Neural cell (in vitro differentiated cells): ENCODE results near the gene CLSTN1. TPM values are rescaled to one million over a fixed set of nuclear protein-coding genes. Genes with fewer than 3 reads are reported as not detected.
"Not testable (repeated sequence)": the region's sequence is repeated elsewhere in the genome, so short reads cannot be mapped to it uniquely, and the experiment has no call there.

Experiments used
- H2AFZ ChIP-seq: fragments of 200-600, 300-800 bp; sonication (generic), shearing (Covaris generic); 2 replicates; pipeline ENCODE4 v1.6.0; 2014; ENCODE audit warnings: low read depth, mild to moderate bottlenecking, antibody characterized with exemption, low read length, moderate library complexity
- H3F3A ChIP-seq: fragments of 200-600 bp; shearing (Covaris generic); 2 replicates; pipeline ENCODE4 v1.6.1; 2016; ENCODE audit warnings: mild to moderate bottlenecking, moderate library complexity, mixed read lengths, antibody characterized with exemption, low read length; ENCODE audit not compliant: insufficient read depth, poor library complexity, severe bottlenecking
- H3K27ac ChIP-seq: fragments of 200-600, 300-800 bp; sonication (generic), shearing (Covaris generic); 2 replicates; pipeline ENCODE4 v1.5.1; 2014; ENCODE audit warnings: mild to moderate bottlenecking, low read length, moderate library complexity
- H3K27me3 ChIP-seq: fragments of 300-800, 200-600 bp; sonication (generic), shearing (Covaris generic); 2 replicates; pipeline ENCODE4 v1.6.0; 2014; ENCODE audit warnings: mild to moderate bottlenecking, low read depth, low read length, moderate library complexity; ENCODE audit not compliant: insufficient read depth
- H3K36me3 ChIP-seq: fragments of 300-800, 200-600 bp; sonication (generic), shearing (Covaris generic); 2 replicates; pipeline ENCODE4 v1.5.1; 2014; ENCODE audit warnings: mild to moderate bottlenecking, antibody characterized with exemption, low read length, moderate library complexity; ENCODE audit not compliant: insufficient read depth
- H3K4me2 ChIP-seq: fragments of 300-800, 200-600 bp; sonication (generic), shearing (Covaris generic); 2 replicates; pipeline ENCODE4 v1.6.0; 2014; ENCODE audit warnings: mild to moderate bottlenecking, low read length
- H3K4me3 ChIP-seq: fragments of 300-800, 200-600 bp; sonication (generic), shearing (Covaris generic); 2 replicates; pipeline ENCODE4 v1.5.1; 2014; ENCODE audit warnings: mild to moderate bottlenecking, low read length, moderate library complexity
- H3K79me2 ChIP-seq: fragments of 200-600 bp; shearing (Covaris generic); replicated peaks from 2 replicates; pipeline ENCODE4 v1.6.0; 2014; ENCODE audit warnings: mild to moderate bottlenecking, low read length, moderate library complexity; ENCODE audit not compliant: insufficient read depth
- H3K9ac ChIP-seq: fragments of 300-800, 200-600 bp; sonication (generic), shearing (Covaris generic); 2 replicates; pipeline ENCODE4 v1.6.1; 2016; ENCODE audit warnings: mild to moderate bottlenecking, low read length, mixed read lengths
- H3K9me2 ChIP-seq: fragments of 200-600 bp; shearing (Covaris generic); 2 replicates; pipeline ENCODE4 v1.6.1; 2016; ENCODE audit warnings: mild to moderate bottlenecking, low read length, mixed read lengths; ENCODE audit not compliant: insufficient read depth
- H3K9me3 ChIP-seq: fragments of 200-600, 300-800 bp; sonication (generic), shearing (Covaris generic); 2 replicates; pipeline ENCODE4 v1.6.1; 2016; ENCODE audit warnings: mild to moderate bottlenecking, mixed run types, low read length, moderate library complexity, mixed read lengths
- H4K20me1 ChIP-seq: fragments of 200-600 bp; shearing (Covaris generic); 2 replicates; pipeline ENCODE4 v1.6.1; 2016; ENCODE audit warnings: mild to moderate bottlenecking, mixed run types; ENCODE audit not compliant: insufficient read depth
- EP300 ChIP-seq: fragments of 450-650 bp; conservative IDR thresholded peaks from 2 replicates; pipeline ENCODE4 v1.6.1; 2014; ENCODE audit warnings: antibody characterized with exemption, mild to moderate bottlenecking, moderate library complexity; ENCODE audit not compliant: poor library complexity, severe bottlenecking
- EZH2 ChIP-seq: fragments of 200-600, 300-800 bp; shearing (Covaris generic), sonication (generic); IDR thresholded peaks from 2 replicates; pipeline ENCODE4 v1.6.1; 2014; ENCODE audit warnings: antibody characterized with exemption, low read length, borderline replicate concordance, mild to moderate bottlenecking; ENCODE audit not compliant: insufficient read depth, poor library complexity, severe bottlenecking
- MXI1 ChIP-seq: fragments of 450-650 bp; conservative IDR thresholded peaks from 2 replicates; pipeline ENCODE4 v1.6.1; 2014; ENCODE audit warnings: antibody characterized with exemption, mild to moderate bottlenecking; ENCODE audit not compliant: poor library complexity, severe bottlenecking
- POLR2AphosphoS5 ChIP-seq: IDR thresholded peaks from 2 replicates; pipeline ENCODE4 v1.6.1; 2012
- RAD21 ChIP-seq: fragments of 450-650 bp; conservative IDR thresholded peaks from 2 replicates; pipeline ENCODE4 v1.6.1; 2014; ENCODE audit warnings: antibody characterized with exemption, mild to moderate bottlenecking, moderate library complexity
- SMC3 ChIP-seq: fragments of 450-650 bp; conservative IDR thresholded peaks from 2 replicates; pipeline ENCODE4 v1.6.1; 2014; ENCODE audit warnings: antibody characterized with exemption, mild to moderate bottlenecking, moderate library complexity; ENCODE audit not compliant: poor library complexity
- TAF1 ChIP-seq: IDR thresholded peaks from 2 replicates; pipeline ENCODE4 v1.6.1; 2012; ENCODE audit warnings: low read depth
- polyA plus RNA-seq: library from polyadenylated mRNA; depleted of rRNA; stranded (reverse); fragments of >200 nt; gene quantifications from 2 replicates; pipeline ENCODE4 v1.2.3, GENCODE V29; 2014
- TF ChIP-seq, protein P1 (sequence below): IDR thresholded peaks from 2 replicates; pipeline ENCODE4 v1.6.1; 2012; ENCODE audit warnings: borderline replicate concordance
- TF ChIP-seq, protein P2 (sequence below): fragments of 450-650 bp; IDR thresholded peaks from 2 replicates; pipeline ENCODE4 v1.5.1; 2014; ENCODE audit warnings: antibody characterized with exemption, mild to moderate bottlenecking, moderate library complexity; ENCODE audit not compliant: poor library complexity, severe bottlenecking

CLSTN1 gene
- polyA plus RNA-seq, 1 donor from 2014 or later, result 77.2 TPM

DNA sequence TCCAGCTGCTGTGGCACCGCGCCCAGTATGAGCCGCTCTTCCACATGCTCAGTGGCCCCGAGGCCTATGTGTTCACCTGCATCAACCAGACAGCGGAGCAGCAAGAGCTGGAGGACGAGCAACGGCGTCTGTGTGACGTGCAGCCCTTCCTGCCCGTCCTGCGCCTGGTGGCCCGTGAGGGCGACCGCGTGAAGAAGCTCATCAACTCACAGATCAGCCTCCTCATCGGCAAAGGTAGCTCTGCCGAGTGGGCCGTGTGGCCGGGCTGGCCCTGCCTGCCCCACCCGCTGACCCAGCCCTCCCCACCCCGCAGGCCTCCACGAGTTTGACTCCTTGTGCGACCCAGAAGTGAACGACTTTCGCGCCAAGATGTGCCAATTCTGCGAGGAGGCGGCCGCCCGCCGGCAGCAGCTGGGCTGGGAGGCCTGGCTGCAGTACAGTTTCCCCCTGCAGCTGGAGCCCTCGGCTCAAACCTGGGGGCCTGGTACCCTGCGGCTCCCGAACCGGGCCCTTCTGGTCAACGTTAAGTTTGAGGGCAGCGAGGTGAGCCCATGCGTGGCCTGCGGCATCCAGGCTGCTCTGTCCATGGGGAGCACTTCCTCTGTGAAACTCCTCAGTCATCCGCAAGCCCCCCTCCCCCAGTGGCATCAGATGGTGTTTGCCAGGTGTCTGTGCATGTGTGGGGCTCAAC is 108.1 kb downstream of the CLSTN1 start:
- H2AFZ ChIP-seq, result no peak overlapping the region
- H3K9me3 ChIP-seq, result no peaks in the 10 kb centered on the region
- no peak overlapping the region for H3K4me3 ChIP-seq
- H3K79me2 ChIP-seq, result no peaks in the 10 kb centered on the region
- H3F3A ChIP-seq, result no peaks in the 10 kb centered on the region
- H3K4me2 ChIP-seq, result no peak overlapping the region
- no peak overlapping the region for H3K9ac ChIP-seq
- TF ChIP-seq TAF1 (no peak), POLR2AphosphoS5 (no peak), RAD21 (no peak), EP300 (no peak), MXI1 (no peak), EZH2 (no peak), SMC3 (no peak)
- TF ChIP-seq, protein P1, sequence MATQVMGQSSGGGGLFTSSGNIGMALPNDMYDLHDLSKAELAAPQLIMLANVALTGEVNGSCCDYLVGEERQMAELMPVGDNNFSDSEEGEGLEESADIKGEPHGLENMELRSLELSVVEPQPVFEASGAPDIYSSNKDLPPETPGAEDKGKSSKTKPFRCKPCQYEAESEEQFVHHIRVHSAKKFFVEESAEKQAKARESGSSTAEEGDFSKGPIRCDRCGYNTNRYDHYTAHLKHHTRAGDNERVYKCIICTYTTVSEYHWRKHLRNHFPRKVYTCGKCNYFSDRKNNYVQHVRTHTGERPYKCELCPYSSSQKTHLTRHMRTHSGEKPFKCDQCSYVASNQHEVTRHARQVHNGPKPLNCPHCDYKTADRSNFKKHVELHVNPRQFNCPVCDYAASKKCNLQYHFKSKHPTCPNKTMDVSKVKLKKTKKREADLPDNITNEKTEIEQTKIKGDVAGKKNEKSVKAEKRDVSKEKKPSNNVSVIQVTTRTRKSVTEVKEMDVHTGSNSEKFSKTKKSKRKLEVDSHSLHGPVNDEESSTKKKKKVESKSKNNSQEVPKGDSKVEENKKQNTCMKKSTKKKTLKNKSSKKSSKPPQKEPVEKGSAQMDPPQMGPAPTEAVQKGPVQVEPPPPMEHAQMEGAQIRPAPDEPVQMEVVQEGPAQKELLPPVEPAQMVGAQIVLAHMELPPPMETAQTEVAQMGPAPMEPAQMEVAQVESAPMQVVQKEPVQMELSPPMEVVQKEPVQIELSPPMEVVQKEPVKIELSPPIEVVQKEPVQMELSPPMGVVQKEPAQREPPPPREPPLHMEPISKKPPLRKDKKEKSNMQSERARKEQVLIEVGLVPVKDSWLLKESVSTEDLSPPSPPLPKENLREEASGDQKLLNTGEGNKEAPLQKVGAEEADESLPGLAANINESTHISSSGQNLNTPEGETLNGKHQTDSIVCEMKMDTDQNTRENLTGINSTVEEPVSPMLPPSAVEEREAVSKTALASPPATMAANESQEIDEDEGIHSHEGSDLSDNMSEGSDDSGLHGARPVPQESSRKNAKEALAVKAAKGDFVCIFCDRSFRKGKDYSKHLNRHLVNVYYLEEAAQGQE, result no peak
- TF ChIP-seq, protein P2, sequence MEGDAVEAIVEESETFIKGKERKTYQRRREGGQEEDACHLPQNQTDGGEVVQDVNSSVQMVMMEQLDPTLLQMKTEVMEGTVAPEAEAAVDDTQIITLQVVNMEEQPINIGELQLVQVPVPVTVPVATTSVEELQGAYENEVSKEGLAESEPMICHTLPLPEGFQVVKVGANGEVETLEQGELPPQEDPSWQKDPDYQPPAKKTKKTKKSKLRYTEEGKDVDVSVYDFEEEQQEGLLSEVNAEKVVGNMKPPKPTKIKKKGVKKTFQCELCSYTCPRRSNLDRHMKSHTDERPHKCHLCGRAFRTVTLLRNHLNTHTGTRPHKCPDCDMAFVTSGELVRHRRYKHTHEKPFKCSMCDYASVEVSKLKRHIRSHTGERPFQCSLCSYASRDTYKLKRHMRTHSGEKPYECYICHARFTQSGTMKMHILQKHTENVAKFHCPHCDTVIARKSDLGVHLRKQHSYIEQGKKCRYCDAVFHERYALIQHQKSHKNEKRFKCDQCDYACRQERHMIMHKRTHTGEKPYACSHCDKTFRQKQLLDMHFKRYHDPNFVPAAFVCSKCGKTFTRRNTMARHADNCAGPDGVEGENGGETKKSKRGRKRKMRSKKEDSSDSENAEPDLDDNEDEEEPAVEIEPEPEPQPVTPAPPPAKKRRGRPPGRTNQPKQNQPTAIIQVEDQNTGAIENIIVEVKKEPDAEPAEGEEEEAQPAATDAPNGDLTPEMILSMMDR, result no peak
- no peaks in the 10 kb centered on the region for H4K20me1 ChIP-seq
- H3K9me2 ChIP-seq, result no peaks in the 10 kb centered on the region
- no peaks in the 10 kb centered on the region for H3K27me3 ChIP-seq
- H3K27ac ChIP-seq, result no peak overlapping the region
- H3K36me3 ChIP-seq, result no peaks in the 10 kb centered on the region

DNA sequence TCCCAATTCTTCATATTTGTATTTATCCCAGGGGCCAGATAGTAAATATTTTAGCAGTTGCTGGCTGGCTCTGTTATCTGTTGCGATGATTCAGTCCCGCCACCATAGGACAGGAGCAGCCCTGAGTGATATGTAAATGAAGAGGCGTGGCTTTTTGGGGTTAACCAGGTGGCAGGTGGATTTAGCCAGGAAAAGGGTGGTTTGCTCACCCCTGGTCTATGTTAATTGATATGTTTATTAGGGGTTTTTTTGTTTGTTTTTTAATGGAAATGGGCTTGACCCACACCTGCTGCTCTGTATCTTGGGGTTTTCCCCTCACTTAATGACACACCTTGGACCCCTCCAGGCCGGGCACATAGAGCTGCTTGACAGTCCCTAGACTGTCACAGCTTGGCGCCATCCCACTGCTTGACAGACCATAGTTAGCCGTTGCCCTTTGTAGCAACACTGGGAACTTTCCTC is 109.5 kb downstream of the CLSTN1 start:
- Histone ChIP-seq H3K9me3 (no peaks in the 10 kb centered on the region), H3K36me3 (no peaks in the 10 kb centered on the region), H3K79me2 (no peaks in the 10 kb centered on the region), H4K20me1 (no peaks in the 10 kb centered on the region), H3K9ac (no peak overlapping the region), H2AFZ (no peak overlapping the region), H3K4me2 (no peak overlapping the region), H3K9me2 (no peaks in the 10 kb centered on the region), H3K27ac (no peak overlapping the region), H3K27me3 (no peaks in the 10 kb centered on the region), H3K4me3 (no peak overlapping the region), H3F3A (no peaks in the 10 kb centered on the region)
- TF ChIP-seq, protein P1, result no peak
- no peak for TF ChIP-seq POLR2AphosphoS5
- no peak for TF ChIP-seq MXI1
- TF ChIP-seq RAD21, result no peak
- TF ChIP-seq SMC3, result no peak
- TF ChIP-seq EP300, result no peak
- no peak for TF ChIP-seq TAF1
- TF ChIP-seq, protein P2, result no peak
- TF ChIP-seq EZH2, result no peak

DNA sequence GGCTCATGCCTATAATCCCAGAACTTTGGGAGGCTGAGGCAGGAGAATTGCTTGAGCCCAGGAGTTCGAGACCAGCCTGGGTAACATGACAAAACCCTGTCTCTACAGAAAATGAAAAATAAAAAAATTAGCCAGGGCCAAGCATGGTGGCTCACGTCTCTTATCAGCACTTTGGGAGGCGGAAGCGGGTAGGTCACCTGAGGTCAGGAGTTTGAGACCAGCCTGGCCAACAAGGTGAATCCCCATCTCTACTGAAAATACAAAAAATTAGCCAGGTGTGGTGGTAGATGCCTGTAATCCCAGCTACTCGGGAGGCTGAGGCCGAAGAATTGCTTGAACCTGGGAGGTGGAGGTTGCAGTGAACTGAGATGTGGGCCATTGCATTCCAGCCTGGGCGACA is 111.0 kb downstream of the CLSTN1 start:
- H3K27ac ChIP-seq, H3K27me3 ChIP-seq, H3K36me3 ChIP-seq, H3K4me3 ChIP-seq, H4K20me1 ChIP-seq, H3K9me3 ChIP-seq, H2AFZ ChIP-seq, H3K9me2 ChIP-seq, H3F3A ChIP-seq, H3K9ac ChIP-seq, H3K79me2 ChIP-seq, H3K4me2 ChIP-seq: not testable (repeated sequence)
